HL-60/S4 (cell line): ENCODE measurements around the gene PASD1.

Experiments used
- in situ Hi-C: fragments of 300-500 bp; cut with MboI; formaldehyde crosslinking; loops from 2 replicates; pipeline ENCODE4 v1.14.3; 2022; ENCODE audit warnings: low sequenced_read_pairs

PASD1 gene

GRCh38 chrX:151698485-151698884 lies 135.0 kb downstream of the PASD1 start:
- in situ Hi-C loops: loop anchor here (25.0 kb wide), 2 partner anchors 186 to 536 kb away; no protein-coding TSS in a partner anchor

GRCh38 chrX:151699746-151700145 lies 136.3 kb downstream of the PASD1 start:
- in situ Hi-C loops: loop anchor here (25.0 kb wide), 2 partner anchors 187 to 537 kb away; no protein-coding TSS in a partner anchor

GRCh38 chrX:151700581-151700980 lies 137.1 kb downstream of the PASD1 start:
- in situ Hi-C loops: no loop called here

GRCh38 chrX:151701071-151701470 lies 137.6 kb downstream of the PASD1 start:
- in situ Hi-C loops: no loop called here

- in situ Hi-C loops: no loop called here
These were observed 138.1 kb downstream of the PASD1 start for GRCh38 chrX:151701531-151701930.

GRCh38 chrX:151702026-151702714 lies 138.7 kb downstream of the PASD1 start:
- in situ Hi-C loops: no loop called here

- in situ Hi-C loops: no loop called here
These were observed 139.4 kb downstream of the PASD1 start for GRCh38 chrX:151702741-151703340.

GRCh38 chrX:151703487-151703886 lies 140.0 kb downstream of the PASD1 start:
- in situ Hi-C loops: no loop called here

GRCh38 chrX:151704041-151704663 lies 140.7 kb downstream of the PASD1 start:
- in situ Hi-C loops: no loop called here

- in situ Hi-C loops: no loop called here
These were observed 145.3 kb downstream of the PASD1 start for GRCh38 chrX:151708821-151709220.

GRCh38 chrX:151710457-151710856 lies 147.0 kb downstream of the PASD1 start:
- in situ Hi-C loops: no loop called here

GRCh38 chrX:151711154-151711553 lies 147.7 kb downstream of the PASD1 start:
- in situ Hi-C loops: no loop called here

GRCh38 chrX:151711787-151712186 lies 148.3 kb downstream of the PASD1 start:
- in situ Hi-C loops: no loop called here

- in situ Hi-C loops: no loop called here
These were observed 148.8 kb downstream of the PASD1 start for GRCh38 chrX:151712253-151712652.

GRCh38 chrX:151713849-151714248 lies 150.4 kb downstream of the PASD1 start:
- in situ Hi-C loops: no loop called here

GRCh38 chrX:151714362-151714761 lies 150.9 kb downstream of the PASD1 start:
- in situ Hi-C loops: no loop called here

- in situ Hi-C loops: no loop called here
These were observed 152.3 kb downstream of the PASD1 start, which contains the start of gene FATE1 for GRCh38 chrX:151715752-151716151. Gene FATE1 (plus strand): TSS chrX:151716035. CDS start chrX:151716120, 85 bp downstream.

- in situ Hi-C loops: no loop called here
These were observed 158.9 kb downstream of the PASD1 start for GRCh38 chrX:151722241-151722846.

- in situ Hi-C loops: no loop called here
These were observed 159.8 kb downstream of the PASD1 start for GRCh38 chrX:151723156-151723760.

- in situ Hi-C loops: no loop called here
These were observed 161.3 kb downstream of the PASD1 start for GRCh38 chrX:151724563-151725337.

- in situ Hi-C loops: no loop called here
These were observed 161.8 kb downstream of the PASD1 start for GRCh38 chrX:151725338-151725614.
